Breast epithelium (tissue), 4 donors: Measurements from ENCODE around the gene CLCN2. TPM values are rescaled to one million over a fixed set of nuclear protein-coding genes. Genes with fewer than 3 reads are reported as not detected.
A peak's percentile ranks its signal among the peaks of the same experiment; 100 is the strongest.

Source experiments
- DNase-seq, 2 donors: peaks; one replicate each; pipeline ENCODE4 v3.0.0-alpha.2; 2019; ENCODE audit warnings: low spot score in 2 of 2
- H3K27ac ChIP-seq, 2 donors: fragments of 200-600 bp; sonication (generic) in 1 of 2; one replicate each; pipeline ENCODE4 v1.5.1; 2016 to 2019; ENCODE audit warnings: mild to moderate bottlenecking in 1 of 2
- H3K27me3 ChIP-seq, 2 donors: fragments of 200-600 bp; sonication (generic) in 1 of 2; one replicate each; pipeline versions ENCODE4 v1.5.1 to v1.6.0; 2017 to 2019; ENCODE audit warnings: control low read depth in 1 of 2, mild to moderate bottlenecking in 1 of 2
- H3K36me3 ChIP-seq: fragments of 200-600 bp; one replicate; pipeline ENCODE4 v1.5.1; 2019
- H3K4me1 ChIP-seq, 2 donors: fragments of 200-600 bp; sonication (generic); one replicate each; pipeline ENCODE4 v1.5.1; 2016 to 2019; ENCODE audit warnings: control low read depth in 1 of 2
- H3K4me3 ChIP-seq, 3 donors: fragments of 200-600 bp; sonication (generic); 1 replicate in 2 of 3; 2 replicates in 1 of 3; pipeline ENCODE4 v1.5.1; 2016 to 2019; ENCODE audit warnings: mild to moderate bottlenecking in 3 of 3, moderate library complexity in 2 of 3
- H3K9me3 ChIP-seq, 2 donors: fragments of 200-600 bp; sonication (generic) in 1 of 2; one replicate each; pipeline ENCODE4 v1.5.1; 2016 to 2019; ENCODE audit warnings: control low read depth in 1 of 2
- CTCF ChIP-seq, 3 donors: fragments of 450-650 bp; IDR thresholded peaks; one replicate each; pipeline ENCODE4 v1.5.1; 2016 to 2017; ENCODE audit warnings: antibody characterized with exemption in 3 of 3, mild to moderate bottlenecking in 3 of 3, moderate library complexity in 3 of 3
- POLR2A ChIP-seq: fragments of 450-650 bp; IDR thresholded peaks from one replicate; pipeline ENCODE4 v1.6.1; 2016; ENCODE audit warnings: antibody characterized with exemption, mild to moderate bottlenecking, moderate library complexity
- POLR2AphosphoS5 ChIP-seq, 3 donors: sonication (generic); formaldehyde crosslinking; IDR thresholded peaks; one replicate each; pipeline ENCODE4 v1.6.1; 2017; ENCODE audit warnings: antibody characterized with exemption in 3 of 3
- intact Hi-C: fragments of 100-400 bp; cut with DNase I; formaldehyde crosslinking; loops from one replicate; pipeline ENCODE4 v1.15.1; 2023; ENCODE audit warnings: low total_unique reads
- total RNA-seq, 3 donors: library from RNA; depleted of rRNA; stranded (reverse); fragments of >200 nt; gene quantifications; one replicate each; pipeline ENCODE4 v1.1.0, GENCODE V29; 2016

Gene CLCN2
- total RNA-seq, 3 donors from 2014 or later, result 2.1 to 4.2 (median 2.6) TPM

DNA sequence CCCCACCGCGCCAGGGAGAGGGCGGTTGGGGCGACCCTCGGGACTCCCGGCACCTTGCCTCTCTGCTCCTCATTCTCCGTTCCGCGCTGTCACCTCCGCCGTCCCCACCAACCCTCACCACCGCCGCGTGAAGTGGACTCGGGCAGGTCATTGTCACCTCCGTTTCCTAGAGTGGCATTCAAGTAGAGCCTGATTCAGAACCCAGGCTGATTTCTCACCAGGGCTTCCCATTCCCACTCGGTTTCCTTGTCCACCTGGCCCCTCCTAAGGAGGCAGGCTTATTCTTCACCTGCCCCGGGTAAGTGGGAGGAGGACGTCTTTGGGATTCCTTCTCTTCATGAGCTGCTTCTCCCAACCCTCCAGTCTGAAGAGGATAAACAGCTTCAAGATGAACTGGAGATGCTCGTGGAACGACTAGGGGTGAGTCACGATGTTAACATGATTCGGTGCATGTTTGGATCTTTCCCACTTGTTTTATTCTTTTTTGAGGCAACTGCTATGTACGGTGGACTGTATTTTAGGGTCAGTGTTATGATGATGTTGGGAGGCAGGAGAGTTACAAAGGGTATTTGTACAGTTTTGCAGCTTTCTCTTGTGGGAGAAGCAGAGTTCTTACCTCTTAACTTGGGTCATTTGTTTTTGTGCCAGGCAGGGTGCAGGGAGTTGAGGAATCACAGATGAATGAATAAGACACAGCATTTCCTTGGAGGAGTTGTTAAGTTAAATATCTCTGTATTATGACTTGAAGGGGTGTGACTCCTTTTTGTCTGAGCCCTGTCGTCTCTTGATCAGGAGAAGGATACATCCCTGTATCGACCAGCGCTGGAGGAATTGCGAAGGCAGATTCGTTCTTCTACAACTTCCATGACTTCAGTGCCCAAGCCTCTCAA, 61.7 kb downstream of the CLCN2 start:
- no peak for DNase-seq
- H3K9me3 ChIP-seq, result no peaks in the 10 kb centered on the region
- H3K27ac ChIP-seq, result peak overlapping the region; percentile 68 to 85
- H3K27me3 ChIP-seq, result no peaks in the 10 kb centered on the region
- intact Hi-C loops, result no loop called here
- peaks cover 0 to 8% of the 10 kb centered on the region in 2 donors for H3K4me1 ChIP-seq
- no peak for TF ChIP-seq POLR2AphosphoS5 (IDR thresholded peaks at IDR 0.05)
- TF ChIP-seq CTCF (IDR thresholded peaks at IDR 0.05), result no peak
- no peak for TF ChIP-seq POLR2A
- no peaks in the 10 kb centered on the region for H3K36me3 ChIP-seq
- peak overlapping the region; percentile 81 to 93 (median 88) for H3K4me3 ChIP-seq

GRCh38 chr3:184298759-184299487, 62.5 kb downstream of the CLCN2 start, which contains the start of gene PSMD2:
Gene PSMD2, plus strand, starts transcription at chr3:184299241. Its CDS starts 26 bp downstream, at chr3:184299267.
- TF ChIP-seq POLR2A (peak; percentile 33), CTCF (IDR thresholded peaks at IDR 0.05) (no peak), POLR2AphosphoS5 (IDR thresholded peaks at IDR 0.05) (peak; percentile 60 to 69 (median 61))
- H3K27ac ChIP-seq, result peak within 1 kb of the TSS; percentile 85 to 92
- H3K4me3 ChIP-seq, result peak within 1 kb of the TSS; percentile 81 to 93 (median 88)
- H3K9me3 ChIP-seq, result no peaks in the 10 kb centered on the region
- intact Hi-C loops, result no loop called here
- no peaks in the 10 kb centered on the region for H3K27me3 ChIP-seq
- peaks cover 0 to 8% of the 10 kb centered on the region in 2 donors for H3K4me1 ChIP-seq
- no peaks in the 10 kb centered on the region for H3K36me3 ChIP-seq
- peak; percentile 96 to 99 for DNase-seq

DNA sequence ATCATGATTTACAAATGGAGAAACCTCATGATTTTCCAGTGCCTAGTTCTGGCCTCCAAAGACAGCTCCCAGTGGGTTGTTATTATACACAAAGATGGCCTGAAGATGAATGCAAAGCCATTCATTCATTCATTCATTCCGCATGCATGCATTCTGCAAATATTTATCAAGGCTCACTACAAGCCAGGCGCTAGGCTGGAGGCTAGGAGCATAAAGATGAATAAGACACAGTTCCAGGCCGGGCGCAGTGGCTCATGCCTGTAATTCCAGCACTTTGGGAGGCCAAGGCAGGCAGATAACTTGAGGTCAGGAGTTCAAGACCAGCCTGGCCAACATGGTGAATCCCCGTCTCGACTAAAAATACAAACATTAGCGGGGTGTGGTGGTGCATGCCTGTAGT, 64.8 kb downstream of the CLCN2 start:
- no peak for TF ChIP-seq POLR2A
- TF ChIP-seq POLR2AphosphoS5 (IDR thresholded peaks at IDR 0.05), result no peak
- no peak for TF ChIP-seq CTCF (IDR thresholded peaks at IDR 0.05)
- Histone ChIP-seq H3K4me3 (no peak overlapping the region), H3K27ac (no peak overlapping the region), H3K4me1 (peaks cover 0 to 8% of the 10 kb centered on the region in 2 donors), H3K27me3 (no peaks in the 10 kb centered on the region), H3K9me3 (no peaks in the 10 kb centered on the region), H3K36me3 (no peaks in the 10 kb centered on the region)
- intact Hi-C loops, result no loop called here
- DNase-seq, result no peak

Other genes with a start within 250 kb of the CLCN2 start
- 10 to 100 TPM; 37.3 to 62.3 (median 50.1) TPM for gene EIF2B5, start 226.2 kb downstream of the CLCN2 start, total RNA-seq
- gene DVL3, start 206.2 kb downstream of the CLCN2 start, total RNA-seq, result 10 to 100 TPM; 35.7 to 40.2 (median 36.1) TPM
- 100 to 1,000 TPM; 195 to 240 (median 204) TPM for gene AP2M1, start 186.8 kb downstream of the CLCN2 start, total RNA-seq
- 10 to 100 TPM; 59.4 to 77.4 (median 71.8) TPM for gene ABCF3, start 175.4 kb downstream of the CLCN2 start, total RNA-seq
- gene VWA5B2, start 132.0 kb downstream of the CLCN2 start, total RNA-seq, result under 1 TPM; 0.16 to 0.88 (median 0.33) TPM
- gene ALG3, start 112.6 kb downstream of the CLCN2 start, total RNA-seq, result 10 to 100 TPM; 36.4 to 46.5 (median 42.6) TPM
- gene EEF1AKMT4, start 111.9 kb downstream of the CLCN2 start, total RNA-seq, result 1 to 10 TPM; 3.4 to 9.7 (median 6.2) TPM
- not detected for gene CAMK2N2, start 100.1 kb downstream of the CLCN2 start, total RNA-seq
- gene ECE2, start 85.6 kb downstream of the CLCN2 start, total RNA-seq, result not detected
- 100 to 1,000 TPM; 201 to 275 (median 214) TPM for gene PSMD2, start 62.4 kb downstream of the CLCN2 start, total RNA-seq
- 100 to 1,000 TPM; 168 to 202 (median 196) TPM for gene EIF4G1, start 47.0 kb downstream of the CLCN2 start, total RNA-seq
- 10 to 100 TPM; 18.7 to 32.4 (median 26.5) TPM for gene FAM131A, start 24.0 kb downstream of the CLCN2 start, total RNA-seq
- 100 to 1,000 TPM in 1 of 3 donors, 10 to 100 TPM in 2; 63.7 to 101 (median 99.5) TPM for gene POLR2H, start 105 bp upstream of the CLCN2 start, total RNA-seq
- 1 to 10 TPM in 1 of 3 donors, under 1 TPM in 2; 0.64 to 1.3 (median 0.73) TPM for gene THPO, start 16.6 kb upstream of the CLCN2 start, total RNA-seq
- 10 to 100 TPM in 2 of 3 donors, 1 to 10 TPM in 1; 9.6 to 20.3 (median 12.1) TPM for gene CHRD, start 18.4 kb upstream of the CLCN2 start, total RNA-seq
- gene EPHB3, start 200.2 kb upstream of the CLCN2 start, total RNA-seq, result 10 to 100 TPM in 1 of 3 donors, 1 to 10 TPM in 1, under 1 TPM in 1; 0.32 to 25.3 (median 7.9) TPM